ENCODE results near the gene SYT14.

SYT14 gene

DNA sequence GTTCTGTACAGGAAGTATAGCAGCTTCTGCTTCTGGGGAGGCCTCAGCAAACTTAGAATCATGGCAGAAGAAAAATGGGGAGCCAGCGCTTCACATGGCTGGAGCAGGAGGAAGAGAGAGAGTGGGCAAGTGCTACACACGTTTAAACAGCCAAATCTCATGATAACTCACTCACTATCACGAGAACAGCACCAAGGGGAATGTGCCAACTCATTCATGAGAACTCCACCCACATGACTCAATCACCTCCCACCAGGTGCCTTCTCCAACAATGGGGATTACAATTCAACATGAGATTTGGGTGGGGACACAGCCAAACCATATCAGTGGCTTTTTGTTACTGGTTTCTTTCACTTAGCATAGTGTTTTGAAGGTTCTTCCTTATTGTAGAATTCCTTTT is 138.6 kb downstream of the SYT14 start:
- Histone ChIP-seq H3K18ac (ENCODE audit: low read length) (no peak overlapping the region), H3K9ac (ENCODE audit: low read length) (no peak overlapping the region), H3K4me3 (ENCODE audit: low read length) (no peak overlapping the region), H3K4me2 (ENCODE audit: low read length) (no peak overlapping the region), H3K36me3 (ENCODE audit: control insufficient read depth, insufficient read depth, low read length) (no peaks in the 10 kb centered on the region), H2AK5ac (ENCODE audit: low read length) (no peak overlapping the region), H3K4me1 (ENCODE audit: control insufficient read depth, low read depth, low read length) (no peaks in the 10 kb centered on the region), H2BK15ac (replicated peaks; ENCODE audit: low read depth) (no peak overlapping the region), H3K27ac (ENCODE audit: low read depth, low read length) (no peak overlapping the region), H3K23ac (ENCODE audit: low read length) (no peak overlapping the region), H2BK120ac (ENCODE audit: low read depth, low read length) (no peak overlapping the region), H3K27me3 (ENCODE audit: insufficient read depth, low read length, poor library complexity) (no peaks in the 10 kb centered on the region), H3K56ac (ENCODE audit: low read length) (no peak overlapping the region), H3K4ac (ENCODE audit: low read depth, low read length) (no peak overlapping the region), H4K5ac (ENCODE audit: low read length) (no peak overlapping the region), H2BK5ac (ENCODE audit: low read length) (no peak overlapping the region), H4K8ac (ENCODE audit: low read depth, low read length) (no peak overlapping the region), H3K79me2 (ENCODE audit: control insufficient read depth, insufficient read depth, low read length) (no peaks in the 10 kb centered on the region), H3K79me1 (ENCODE audit: low read length) (no peaks in the 10 kb centered on the region)
- no CpG with 5 or more reads among the region's 3 CpGs for WGBS (ENCODE audit: extremely low coverage, insufficient coverage, low lambda C conversion rate)
- DNase-seq: peak; percentile 49

DNA sequence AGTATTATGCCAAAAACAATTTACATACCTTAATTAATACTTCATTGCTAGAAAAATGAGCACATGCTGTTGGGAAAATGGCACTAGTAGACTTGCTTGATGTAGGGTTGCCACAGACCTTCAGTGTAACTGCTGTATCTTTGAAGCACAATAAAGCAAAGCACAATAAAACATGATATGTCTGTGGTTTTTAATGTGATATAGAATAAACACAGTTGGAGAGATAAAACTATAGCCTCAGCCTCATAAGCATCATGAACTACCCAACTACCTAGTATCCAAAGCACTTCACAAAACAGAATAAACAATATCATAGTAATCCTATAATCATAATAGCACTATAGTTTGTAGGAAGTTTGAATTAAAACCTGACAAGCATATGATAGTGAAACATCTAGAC is 143.5 kb downstream of the SYT14 start:
- Histone ChIP-seq H3K79me2 (ENCODE audit: control insufficient read depth, insufficient read depth, low read length) (no peaks in the 10 kb centered on the region), H3K4me2 (ENCODE audit: low read length) (no peak overlapping the region), H3K4me1 (ENCODE audit: control insufficient read depth, low read depth, low read length) (no peaks in the 10 kb centered on the region), H4K5ac (ENCODE audit: low read length) (no peak overlapping the region), H2BK5ac (ENCODE audit: low read length) (no peak overlapping the region), H3K27me3 (ENCODE audit: insufficient read depth, low read length, poor library complexity) (no peaks in the 10 kb centered on the region), H3K27ac (ENCODE audit: low read depth, low read length) (no peak overlapping the region), H4K8ac (ENCODE audit: low read depth, low read length) (no peak overlapping the region), H3K56ac (ENCODE audit: low read length) (no peak overlapping the region), H3K9ac (ENCODE audit: low read length) (no peak overlapping the region), H2BK120ac (ENCODE audit: low read depth, low read length) (no peak overlapping the region), H3K4me3 (ENCODE audit: low read length) (no peak overlapping the region), H3K18ac (ENCODE audit: low read length) (no peak overlapping the region), H2AK5ac (ENCODE audit: low read length) (no peak overlapping the region), H3K79me1 (ENCODE audit: low read length) (no peaks in the 10 kb centered on the region), H2BK15ac (replicated peaks; ENCODE audit: low read depth) (no peak overlapping the region), H3K36me3 (ENCODE audit: control insufficient read depth, insufficient read depth, low read length) (no peaks in the 10 kb centered on the region), H3K4ac (ENCODE audit: low read depth, low read length) (no peak overlapping the region), H3K23ac (ENCODE audit: low read length) (no peak overlapping the region)
- DNase-seq: no peak

DNA sequence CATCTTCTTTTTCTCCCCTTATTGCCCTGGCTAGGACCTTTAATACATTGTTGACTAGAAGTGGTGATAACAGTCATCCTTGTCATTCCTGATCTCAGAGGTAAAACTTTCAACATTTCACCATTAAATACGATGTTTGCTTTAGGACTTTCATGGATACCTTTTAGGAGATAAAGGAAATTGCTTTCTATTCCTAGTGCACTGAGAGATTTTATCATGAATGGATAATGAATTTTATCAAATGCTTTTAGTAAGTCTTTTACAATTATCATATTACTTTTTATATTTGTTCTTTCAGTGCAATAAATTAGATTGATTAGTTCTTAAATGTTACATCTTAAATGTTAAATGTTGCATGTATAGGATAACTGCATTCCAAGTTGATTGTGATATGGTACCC is 147.3 kb downstream of the SYT14 start:
- Histone ChIP-seq H4K8ac (ENCODE audit: low read depth, low read length) (no peak overlapping the region), H3K27ac (ENCODE audit: low read depth, low read length) (no peak overlapping the region)
- no CpG with 5 or more reads among the region's 1 CpG for WGBS (ENCODE audit: extremely low coverage, insufficient coverage, low lambda C conversion rate)

DNA sequence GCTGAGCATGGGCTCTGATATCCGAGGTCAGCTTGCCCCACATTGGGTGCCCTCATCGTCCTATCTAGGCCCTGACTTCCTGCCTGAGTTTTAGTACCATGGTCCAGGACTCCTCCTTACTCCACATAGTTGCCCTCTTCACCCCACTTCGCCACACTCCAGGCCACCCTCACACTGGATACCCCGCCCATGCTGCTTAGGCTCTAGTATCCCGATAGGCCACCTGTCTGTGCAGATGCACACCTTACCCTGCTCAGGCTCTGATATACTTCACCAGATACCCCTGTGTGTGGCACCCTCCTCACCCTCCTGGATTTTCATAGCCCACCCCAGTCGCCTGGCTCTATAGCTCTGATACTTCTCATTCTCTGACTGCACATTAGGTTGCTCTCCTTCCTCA is 149.0 kb downstream of the SYT14 start:
- WGBS (ENCODE audit: extremely low coverage, insufficient coverage, low lambda C conversion rate): no CpG with 5 or more reads among the region's 6 CpGs
- H3K27ac ChIP-seq (ENCODE audit: low read depth, low read length): no peak overlapping the region
- no peaks in the 10 kb centered on the region for H3K27me3 ChIP-seq (ENCODE audit: insufficient read depth, low read length, poor library complexity)
- no peak overlapping the region for H3K9ac ChIP-seq (ENCODE audit: low read length)
- no peak overlapping the region for H4K5ac ChIP-seq (ENCODE audit: low read length)
- H2AK5ac ChIP-seq (ENCODE audit: low read length): no peak overlapping the region
- H3K4ac ChIP-seq (ENCODE audit: low read depth, low read length): no peak overlapping the region
- H3K36me3 ChIP-seq (ENCODE audit: control insufficient read depth, insufficient read depth, low read length): no peaks in the 10 kb centered on the region
- H3K23ac ChIP-seq (ENCODE audit: low read length): no peak overlapping the region
- H3K79me1 ChIP-seq (ENCODE audit: low read length): no peaks in the 10 kb centered on the region
- no peak overlapping the region for H3K56ac ChIP-seq (ENCODE audit: low read length)
- H3K4me2 ChIP-seq (ENCODE audit: low read length): no peak overlapping the region
- H4K8ac ChIP-seq (ENCODE audit: low read depth, low read length): no peak overlapping the region
- H3K4me3 ChIP-seq (ENCODE audit: low read length): no peak overlapping the region
- DNase-seq: no peak
- no peak overlapping the region for H3K18ac ChIP-seq (ENCODE audit: low read length)
- H2BK15ac ChIP-seq (replicated peaks; ENCODE audit: low read depth): no peak overlapping the region
- no peaks in the 10 kb centered on the region for H3K4me1 ChIP-seq (ENCODE audit: control insufficient read depth, low read depth, low read length)
- H2BK120ac ChIP-seq (ENCODE audit: low read depth, low read length): no peak overlapping the region
- H2BK5ac ChIP-seq (ENCODE audit: low read length): no peak overlapping the region
- no peaks in the 10 kb centered on the region for H3K79me2 ChIP-seq (ENCODE audit: control insufficient read depth, insufficient read depth, low read length)

More for the DNA sequence above, 147.3 kb downstream of the SYT14 start:
- no peak overlapping the region for H3K4me2 ChIP-seq (ENCODE audit: low read length)
- DNase-seq: no peak
- no peak overlapping the region for H3K23ac ChIP-seq (ENCODE audit: low read length)
- H3K4me1 ChIP-seq (ENCODE audit: control insufficient read depth, low read depth, low read length): no peaks in the 10 kb centered on the region
- H3K9ac ChIP-seq (ENCODE audit: low read length): no peak overlapping the region
- no peak overlapping the region for H3K4ac ChIP-seq (ENCODE audit: low read depth, low read length)
- no peak overlapping the region for H3K18ac ChIP-seq (ENCODE audit: low read length)
- H3K36me3 ChIP-seq (ENCODE audit: control insufficient read depth, insufficient read depth, low read length): no peaks in the 10 kb centered on the region
- no peaks in the 10 kb centered on the region for H3K79me1 ChIP-seq (ENCODE audit: low read length)
- H2BK120ac ChIP-seq (ENCODE audit: low read depth, low read length): no peak overlapping the region
- H2BK5ac ChIP-seq (ENCODE audit: low read length): no peak overlapping the region
- H2AK5ac ChIP-seq (ENCODE audit: low read length): no peak overlapping the region
- H3K4me3 ChIP-seq (ENCODE audit: low read length): no peak overlapping the region
- H3K27me3 ChIP-seq (ENCODE audit: insufficient read depth, low read length, poor library complexity): no peaks in the 10 kb centered on the region
- no peak overlapping the region for H2BK15ac ChIP-seq (replicated peaks; ENCODE audit: low read depth)
- no peaks in the 10 kb centered on the region for H3K79me2 ChIP-seq (ENCODE audit: control insufficient read depth, insufficient read depth, low read length)
- H3K56ac ChIP-seq (ENCODE audit: low read length): no peak overlapping the region
- no peak overlapping the region for H4K5ac ChIP-seq (ENCODE audit: low read length)

DNA sequence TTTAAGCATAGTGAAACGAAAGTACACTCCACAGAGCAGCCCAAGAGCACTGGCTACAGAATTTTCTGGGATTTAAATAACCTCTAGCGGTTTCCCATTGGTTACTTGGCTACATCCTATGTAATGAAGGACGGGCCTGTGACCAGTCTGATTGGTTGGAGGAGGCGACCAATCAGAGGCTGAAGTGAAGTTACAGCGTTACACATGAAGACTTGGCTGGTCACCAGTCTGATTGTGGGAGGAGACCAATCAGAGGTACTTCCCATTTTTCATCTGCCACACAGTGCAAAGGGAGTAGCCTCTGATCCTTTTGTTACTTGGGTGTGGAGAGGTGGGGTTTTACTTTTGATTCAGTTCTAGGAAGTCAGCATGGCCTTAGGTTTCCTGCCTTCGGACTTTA is 151.8 kb downstream of the SYT14 start:
- Histone ChIP-seq H3K4ac (ENCODE audit: low read depth, low read length) (no peak overlapping the region), H3K56ac (ENCODE audit: low read length) (no peak overlapping the region), H4K8ac (ENCODE audit: low read depth, low read length) (no peak overlapping the region), H3K4me2 (ENCODE audit: low read length) (no peak overlapping the region), H3K27ac (ENCODE audit: low read depth, low read length) (no peak overlapping the region), H3K79me2 (ENCODE audit: control insufficient read depth, insufficient read depth, low read length) (no peaks in the 10 kb centered on the region), H2BK5ac (ENCODE audit: low read length) (no peak overlapping the region), H4K5ac (ENCODE audit: low read length) (no peak overlapping the region), H2BK15ac (replicated peaks; ENCODE audit: low read depth) (no peak overlapping the region), H3K4me3 (ENCODE audit: low read length) (no peak overlapping the region), H3K36me3 (ENCODE audit: control insufficient read depth, insufficient read depth, low read length) (no peaks in the 10 kb centered on the region), H3K27me3 (ENCODE audit: insufficient read depth, low read length, poor library complexity) (no peaks in the 10 kb centered on the region), H3K23ac (ENCODE audit: low read length) (no peak overlapping the region), H2BK120ac (ENCODE audit: low read depth, low read length) (no peak overlapping the region), H3K79me1 (ENCODE audit: low read length) (no peaks in the 10 kb centered on the region), H2AK5ac (ENCODE audit: low read length) (no peak overlapping the region), H3K9ac (ENCODE audit: low read length) (no peak overlapping the region), H3K4me1 (ENCODE audit: control insufficient read depth, low read depth, low read length) (no peaks in the 10 kb centered on the region), H3K18ac (ENCODE audit: low read length) (no peak overlapping the region)
- DNase-seq: no peak
- no CpG with 5 or more reads among the region's 6 CpGs for WGBS (ENCODE audit: extremely low coverage, insufficient coverage, low lambda C conversion rate)

DNA sequence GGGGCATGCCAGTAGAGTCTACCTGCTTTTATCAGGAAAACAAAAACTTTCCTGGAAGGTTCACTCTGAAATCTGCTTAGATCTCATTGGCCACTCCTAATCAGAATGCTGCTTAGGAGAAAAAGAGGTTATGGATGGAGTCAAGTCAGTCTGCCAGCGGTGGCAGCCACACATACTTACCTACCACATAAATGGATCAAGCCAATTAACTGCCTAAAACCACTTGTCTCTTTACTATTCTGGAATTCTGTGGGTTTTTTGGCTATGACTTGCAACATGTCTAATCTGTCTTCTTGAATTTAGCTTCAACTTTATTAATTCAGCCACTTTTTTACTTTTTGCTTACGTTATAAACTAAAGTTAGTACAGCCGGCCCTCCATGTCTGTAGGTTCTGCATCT is 154.3 kb downstream of the SYT14 start:
- no peak overlapping the region for H3K23ac ChIP-seq (ENCODE audit: low read length)
- no peak overlapping the region for H3K4me3 ChIP-seq (ENCODE audit: low read length)
- H3K4me2 ChIP-seq (ENCODE audit: low read length): no peak overlapping the region
- H2AK5ac ChIP-seq (ENCODE audit: low read length): no peak overlapping the region
- H3K27me3 ChIP-seq (ENCODE audit: insufficient read depth, low read length, poor library complexity): no peaks in the 10 kb centered on the region
- no peak overlapping the region for H4K8ac ChIP-seq (ENCODE audit: low read depth, low read length)
- H2BK5ac ChIP-seq (ENCODE audit: low read length): no peak overlapping the region
- no peaks in the 10 kb centered on the region for H3K36me3 ChIP-seq (ENCODE audit: control insufficient read depth, insufficient read depth, low read length)
- H3K18ac ChIP-seq (ENCODE audit: low read length): no peak overlapping the region
- H2BK15ac ChIP-seq (replicated peaks; ENCODE audit: low read depth): no peak overlapping the region
- no CpG with 5 or more reads among the region's 3 CpGs for WGBS (ENCODE audit: extremely low coverage, insufficient coverage, low lambda C conversion rate)
- no peak overlapping the region for H4K5ac ChIP-seq (ENCODE audit: low read length)
- H3K4ac ChIP-seq (ENCODE audit: low read depth, low read length): no peak overlapping the region
- no peaks in the 10 kb centered on the region for H3K79me1 ChIP-seq (ENCODE audit: low read length)
- H3K56ac ChIP-seq (ENCODE audit: low read length): no peak overlapping the region
- no peaks in the 10 kb centered on the region for H3K4me1 ChIP-seq (ENCODE audit: control insufficient read depth, low read depth, low read length)
- no peak overlapping the region for H2BK120ac ChIP-seq (ENCODE audit: low read depth, low read length)
- H3K27ac ChIP-seq (ENCODE audit: low read depth, low read length): no peak overlapping the region
- no peak overlapping the region for H3K9ac ChIP-seq (ENCODE audit: low read length)
- H3K79me2 ChIP-seq (ENCODE audit: control insufficient read depth, insufficient read depth, low read length): no peaks in the 10 kb centered on the region
- DNase-seq: no peak

All from mesendoderm (in vitro differentiated cells).